HCT116 (cell line): Measurements from ENCODE around the gene BICD1. TPM values are rescaled to one million over a fixed set of nuclear protein-coding genes. Genes with fewer than 3 reads are reported as not detected.

Source experiments
- ATAC-seq: fragments of 200-7000 bp; cut with Tn5 transposase; 2 replicates; pipeline ENCODE4 v1.9.1; 2020; ENCODE audit warnings: mild to moderate bottlenecking, moderate library complexity
- BruUV-seq: library from RNA; stranded (reverse); fragments of 400-500 nt; replicated peaks from 2 replicates; lab custom pipeline; 2021; lab: Mats Ljungman, UMichigan
- CTCF ChIA-PET: fragments of 300-600 bp; sonication (Branson Sonifier 250); formaldehyde crosslinking; loops from one replicate; lab custom pipeline; 2021; ENCODE audit warnings: antibody characterized with exemption; lab: Charles Lee
- POLR2A ChIA-PET: fragments of 300-600, 350-600 bp; sonication (Branson Sonifier 250); formaldehyde crosslinking; loops from one replicate; lab custom pipeline; 2021; ENCODE audit warnings: antibody characterized with exemption; lab: Charles Lee
- RAD21 ChIA-PET, 2 experiments: fragments of 300-600 bp; sonication (Branson Sonifier 250); formaldehyde crosslinking; loops; one replicate each; lab custom pipeline; 2023; ENCODE audit warnings: low total read pairs in 2 of 2; ENCODE audit not compliant: uncharacterized antibody in 2 of 2, unreplicated experiment in 2 of 2, low non-redundant PET in 1 of 2; lab: Charles Lee
- DNase-seq: peaks from one replicate; pipeline ENCODE4 v3.0.0-alpha.2; 2010; ENCODE audit warnings: low read depth, low spot score
- H2AFZ ChIP-seq: fragments of 200-600 bp; shearing (Covaris generic), sonication (generic); 2 replicates; pipeline ENCODE4 v1.6.1; 2017; ENCODE audit warnings: low read depth, mixed run types, mixed read lengths, antibody characterized with exemption, low read length; ENCODE audit not compliant: poor library complexity, severe bottlenecking
- H3K27ac ChIP-seq: 2 replicates; pipeline ENCODE4 v1.5.1; 2012; ENCODE audit warnings: low read depth, low read length
- H3K27me3 ChIP-seq: fragments of 200-600 bp; sonication (generic); 2 replicates; pipeline ENCODE4 v1.6.1; 2016; ENCODE audit warnings: mixed run types, low read length, mixed read lengths; ENCODE audit not compliant: insufficient read depth
- H3K36me3 ChIP-seq, 2 experiments: fragments of 200-500 bp in 1 of 2; fragments of 200-600 bp in 1 of 2; sonication (Bioruptor generic) in 1 of 2; sonication (generic) in 1 of 2; 2 replicates each; pipeline versions ENCODE4 v1.5.1 to v1.6.1; 2014 to 2016; ENCODE audit warnings: low read length in 2 of 2, inconsistent platforms in 1 of 2, mixed read lengths in 1 of 2, mixed run types in 1 of 2; ENCODE audit not compliant: insufficient read depth in 2 of 2, control insufficient read depth in 1 of 2
- H3K4me1 ChIP-seq, 2 experiments: fragments of 200-600 bp in 1 of 2; sonication (generic) in 1 of 2; 2 replicates each; pipeline versions ENCODE4 v1.5.1 to v1.6.1; 2012 to 2017; ENCODE audit warnings: low read length in 2 of 2, inconsistent platforms in 1 of 2, mild to moderate bottlenecking in 1 of 2, mixed read lengths in 1 of 2, mixed run types in 1 of 2, moderate library complexity in 1 of 2; ENCODE audit not compliant: insufficient read depth in 2 of 2, control insufficient read depth in 1 of 2
- H3K4me2 ChIP-seq: fragments of 200-600 bp; sonication (generic); 2 replicates; pipeline ENCODE4 v1.6.1; 2017; ENCODE audit warnings: mixed run types, low read length, mixed read lengths
- H3K4me3 ChIP-seq, 2 experiments: fragments of 200-600 bp in 1 of 2; sonication (generic) in 1 of 2; replicated peaks in 1 of 2; 2 replicates each; pipeline ENCODE4 v1.5.1; 2011 to 2016; ENCODE audit warnings: low read length in 2 of 2, control low read depth in 1 of 2, low read depth in 1 of 2, mild to moderate bottlenecking in 1 of 2, mixed read lengths in 1 of 2, mixed run types in 1 of 2
- H3K79me2 ChIP-seq: fragments of 200-600 bp; sonication (generic); 2 replicates; pipeline ENCODE4 v1.6.1; 2017; ENCODE audit warnings: mild to moderate bottlenecking, mixed run types, low read length, moderate library complexity, mixed read lengths; ENCODE audit not compliant: insufficient read depth
- H3K9ac ChIP-seq: fragments of 200-600 bp; sonication (generic); 2 replicates; pipeline ENCODE4 v1.6.1; 2016; ENCODE audit warnings: low read length, mixed read lengths
- H3K9me2 ChIP-seq: fragments of 200-600 bp; sonication (generic), shearing (Covaris generic); 2 replicates; pipeline ENCODE4 v1.6.1; 2017; ENCODE audit warnings: mixed run types, mild to moderate bottlenecking, moderate library complexity; ENCODE audit not compliant: insufficient read depth
- H3K9me3 ChIP-seq, 2 experiments: fragments of 200-500 bp in 1 of 2; fragments of 200-600 bp in 1 of 2; sonication (Bioruptor generic) in 1 of 2; sonication (generic) in 1 of 2; 2 replicates each; pipeline ENCODE4 v1.6.1; 2014 to 2017; ENCODE audit warnings: low read length in 2 of 2, mixed read lengths in 2 of 2, inconsistent platforms in 1 of 2, low read depth in 1 of 2, mild to moderate bottlenecking in 1 of 2, mixed run types in 1 of 2, moderate library complexity in 1 of 2; ENCODE audit not compliant: control insufficient read depth in 1 of 2, insufficient read depth in 1 of 2
- H4K20me1 ChIP-seq: fragments of 200-600 bp; sonication (generic), shearing (Covaris generic); 2 replicates; pipeline ENCODE4 v1.6.1; 2017; ENCODE audit warnings: mixed run types, mild to moderate bottlenecking, moderate library complexity; ENCODE audit not compliant: insufficient read depth
- CEBPB ChIP-seq: IDR thresholded peaks from 2 replicates; pipeline ENCODE4 v1.6.1; 2012; ENCODE audit warnings: low read depth
- EGR1 ChIP-seq: IDR thresholded peaks from 2 replicates; pipeline ENCODE4 v1.6.1; 2012; ENCODE audit warnings: low read depth
- ELF1 ChIP-seq: IDR thresholded peaks from 2 replicates; pipeline ENCODE4 v1.6.1; 2012; ENCODE audit warnings: low read depth, borderline replicate concordance
- EZH2 ChIP-seq: fragments of 200-600 bp; sonication (generic); IDR thresholded peaks from 2 replicates; pipeline ENCODE4 v1.6.1; 2017; ENCODE audit warnings: antibody characterized with exemption, mixed run types
- FOSL1 ChIP-seq: IDR thresholded peaks from 2 replicates; pipeline ENCODE4 v1.6.1; 2012; ENCODE audit warnings: low read depth
- JUND ChIP-seq: IDR thresholded peaks from 2 replicates; pipeline ENCODE4 v1.6.1; 2012
- POLR2A ChIP-seq: IDR thresholded peaks from 2 replicates; pipeline ENCODE4 v1.7.0; 2011; ENCODE audit warnings: borderline replicate concordance; ENCODE audit not compliant: insufficient read depth, insufficient read length; ENCODE audit errors: extremely low read depth
- POLR2AphosphoS5 ChIP-seq: IDR thresholded peaks from 2 replicates; pipeline ENCODE4 v1.6.1; 2011; ENCODE audit warnings: mild to moderate bottlenecking, low read depth, low read length, moderate library complexity
- RAD21 ChIP-seq: IDR thresholded peaks from 2 replicates; pipeline ENCODE4 v1.6.1; 2012; ENCODE audit warnings: low read depth, mild to moderate bottlenecking
- SIN3A ChIP-seq: IDR thresholded peaks from 2 replicates; pipeline ENCODE4 v1.6.1; 2012; ENCODE audit warnings: low read depth
- SP1 ChIP-seq: IDR thresholded peaks from 2 replicates; pipeline ENCODE4 v1.6.1; 2012; ENCODE audit warnings: low read depth
- SRF ChIP-seq: IDR thresholded peaks from 2 replicates; pipeline ENCODE4 v1.6.1; 2012; ENCODE audit warnings: low read depth
- TCF7L2 ChIP-seq: IDR thresholded peaks from 2 replicates; pipeline ENCODE4 v1.7.0; 2011; ENCODE audit warnings: borderline replicate concordance, inconsistent platforms; ENCODE audit not compliant: insufficient read depth, insufficient read length; ENCODE audit errors: extremely low read depth
- YY1 ChIP-seq: IDR thresholded peaks from 2 replicates; pipeline ENCODE4 v1.6.1; 2011; ENCODE audit warnings: low read length, low read depth, moderate library complexity, mild to moderate bottlenecking; ENCODE audit not compliant: insufficient replicate concordance; ENCODE audit errors: extremely low read depth
- ZFX ChIP-seq: fragments of 450-650 bp; IDR thresholded peaks from 2 replicates; pipeline ENCODE4 v1.6.1; 2017
- ZNF274 ChIP-seq: fragments of 200-500 bp; sonication (Bioruptor generic); IDR thresholded peaks from 2 replicates; pipeline ENCODE4 v1.6.1; 2014; ENCODE audit warnings: mild to moderate bottlenecking, low read depth, low read length, inconsistent platforms
- intact Hi-C: fragments of 100-400 bp; cut with micrococcal nuclease; formaldehyde crosslinking; loops from 2 replicates; pipeline ENCODE4 v1.10.0; 2022
- total RNA-seq: library from RNA; stranded (reverse); gene quantifications from one replicate; pipeline ENCODE4 v1.2.1, GENCODE V29; 2021; ENCODE audit not compliant: unreplicated experiment
- TF ChIP-seq, protein P1 (sequence below): IDR thresholded peaks from 2 replicates; pipeline ENCODE4 v1.6.1; 2012; ENCODE audit warnings: low read depth
- TF ChIP-seq, protein P2 (sequence below): IDR thresholded peaks from 2 replicates; pipeline ENCODE4 v1.6.1; 2012
- TF ChIP-seq, protein P3 (sequence below), 3 experiments: fragments of 200-600 bp in 1 of 3; sonication (generic) in 1 of 3; IDR thresholded peaks in 2 of 3; conservative IDR thresholded peaks in 1 of 3; 2 replicates each; pipeline ENCODE4 v1.5.1; 2012 to 2017; ENCODE audit warnings: low read depth in 2 of 3, low read length in 2 of 3, antibody characterized with exemption in 1 of 3, borderline replicate concordance in 1 of 3, control low read depth in 1 of 3, mild to moderate bottlenecking in 1 of 3, mixed read lengths in 1 of 3, mixed run types in 1 of 3, moderate library complexity in 1 of 3; ENCODE audit not compliant: insufficient read depth in 1 of 3
- TF ChIP-seq, protein P4 (sequence below): IDR thresholded peaks from 2 replicates; pipeline ENCODE4 v1.6.1; 2011; ENCODE audit warnings: mild to moderate bottlenecking, low read length, moderate library complexity; ENCODE audit not compliant: insufficient replicate concordance; ENCODE audit errors: extremely low read depth

BICD1 gene
- total RNA-seq, 1 experiment from 2014 or later, result 32.5 TPM

DNA sequence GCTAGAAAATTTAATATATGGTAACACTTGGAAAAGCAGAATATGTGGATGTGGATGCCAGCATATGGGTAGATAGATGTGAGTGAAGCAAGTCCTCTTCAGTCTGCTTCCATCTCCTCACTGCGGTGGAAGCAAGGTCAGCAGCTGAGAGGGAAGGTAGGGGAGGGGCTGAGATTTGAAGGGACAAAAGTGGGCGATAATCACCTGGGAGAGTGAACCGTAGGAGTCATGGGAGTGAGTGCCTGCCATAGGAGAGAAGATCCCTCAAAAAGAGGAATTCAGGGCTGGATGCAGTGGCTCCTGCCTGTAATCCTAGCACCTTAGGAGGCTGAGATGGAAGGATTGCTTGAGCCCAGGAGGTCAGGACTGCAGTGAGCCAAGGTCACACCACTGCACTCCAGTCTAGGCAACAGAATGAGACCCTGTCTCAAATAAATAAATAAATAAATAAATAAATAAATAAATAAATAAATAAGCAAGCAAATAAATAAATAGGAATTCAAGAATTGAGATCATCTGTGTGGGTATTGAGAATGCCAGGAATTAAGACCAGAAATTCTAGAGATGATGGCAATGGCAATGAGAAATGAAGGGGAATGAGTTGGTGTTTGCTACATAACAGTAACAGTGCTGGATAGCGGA, 123.4 kb downstream of the BICD1 start:
- Histone ChIP-seq H3K4me1 (no peaks in the 10 kb centered on the region), H3K9me2 (no peaks in the 10 kb centered on the region), H3K4me3 (no peak overlapping the region), H3K79me2 (no peaks in the 10 kb centered on the region), H3K4me2 (no peak overlapping the region), H3K27me3 (no peaks in the 10 kb centered on the region), H3K9me3 (no peaks in the 10 kb centered on the region), H3K36me3 (no peaks in the 10 kb centered on the region), H3K9ac (no peak overlapping the region), H4K20me1 (no peaks in the 10 kb centered on the region), H2AFZ (no peak overlapping the region), H3K27ac (no peak overlapping the region)
- ChIA-PET CTCF (no interaction called here), RAD21 (no interaction called here), POLR2A (no interaction called here)
- ATAC-seq (no peak), DNase-seq (no peak)
- intact Hi-C loops, result no loop called here
- TF ChIP-seq CEBPB (no peak), TCF7L2 (no peak), SRF (no peak), FOSL1 (no peak), SP1 (no peak), ELF1 (no peak), EZH2 (no peak), POLR2A (no peak), JUND (no peak), EGR1 (no peak), SIN3A (no peak), YY1 (no peak), ZFX (no peak), POLR2AphosphoS5 (no peak), RAD21 (no peak), ZNF274 (no peak)
- TF ChIP-seq, protein P1, sequence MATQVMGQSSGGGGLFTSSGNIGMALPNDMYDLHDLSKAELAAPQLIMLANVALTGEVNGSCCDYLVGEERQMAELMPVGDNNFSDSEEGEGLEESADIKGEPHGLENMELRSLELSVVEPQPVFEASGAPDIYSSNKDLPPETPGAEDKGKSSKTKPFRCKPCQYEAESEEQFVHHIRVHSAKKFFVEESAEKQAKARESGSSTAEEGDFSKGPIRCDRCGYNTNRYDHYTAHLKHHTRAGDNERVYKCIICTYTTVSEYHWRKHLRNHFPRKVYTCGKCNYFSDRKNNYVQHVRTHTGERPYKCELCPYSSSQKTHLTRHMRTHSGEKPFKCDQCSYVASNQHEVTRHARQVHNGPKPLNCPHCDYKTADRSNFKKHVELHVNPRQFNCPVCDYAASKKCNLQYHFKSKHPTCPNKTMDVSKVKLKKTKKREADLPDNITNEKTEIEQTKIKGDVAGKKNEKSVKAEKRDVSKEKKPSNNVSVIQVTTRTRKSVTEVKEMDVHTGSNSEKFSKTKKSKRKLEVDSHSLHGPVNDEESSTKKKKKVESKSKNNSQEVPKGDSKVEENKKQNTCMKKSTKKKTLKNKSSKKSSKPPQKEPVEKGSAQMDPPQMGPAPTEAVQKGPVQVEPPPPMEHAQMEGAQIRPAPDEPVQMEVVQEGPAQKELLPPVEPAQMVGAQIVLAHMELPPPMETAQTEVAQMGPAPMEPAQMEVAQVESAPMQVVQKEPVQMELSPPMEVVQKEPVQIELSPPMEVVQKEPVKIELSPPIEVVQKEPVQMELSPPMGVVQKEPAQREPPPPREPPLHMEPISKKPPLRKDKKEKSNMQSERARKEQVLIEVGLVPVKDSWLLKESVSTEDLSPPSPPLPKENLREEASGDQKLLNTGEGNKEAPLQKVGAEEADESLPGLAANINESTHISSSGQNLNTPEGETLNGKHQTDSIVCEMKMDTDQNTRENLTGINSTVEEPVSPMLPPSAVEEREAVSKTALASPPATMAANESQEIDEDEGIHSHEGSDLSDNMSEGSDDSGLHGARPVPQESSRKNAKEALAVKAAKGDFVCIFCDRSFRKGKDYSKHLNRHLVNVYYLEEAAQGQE, result no peak
- TF ChIP-seq, protein P2, sequence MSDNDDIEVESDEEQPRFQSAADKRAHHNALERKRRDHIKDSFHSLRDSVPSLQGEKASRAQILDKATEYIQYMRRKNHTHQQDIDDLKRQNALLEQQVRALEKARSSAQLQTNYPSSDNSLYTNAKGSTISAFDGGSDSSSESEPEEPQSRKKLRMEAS, result no peak
- TF ChIP-seq, protein P3, sequence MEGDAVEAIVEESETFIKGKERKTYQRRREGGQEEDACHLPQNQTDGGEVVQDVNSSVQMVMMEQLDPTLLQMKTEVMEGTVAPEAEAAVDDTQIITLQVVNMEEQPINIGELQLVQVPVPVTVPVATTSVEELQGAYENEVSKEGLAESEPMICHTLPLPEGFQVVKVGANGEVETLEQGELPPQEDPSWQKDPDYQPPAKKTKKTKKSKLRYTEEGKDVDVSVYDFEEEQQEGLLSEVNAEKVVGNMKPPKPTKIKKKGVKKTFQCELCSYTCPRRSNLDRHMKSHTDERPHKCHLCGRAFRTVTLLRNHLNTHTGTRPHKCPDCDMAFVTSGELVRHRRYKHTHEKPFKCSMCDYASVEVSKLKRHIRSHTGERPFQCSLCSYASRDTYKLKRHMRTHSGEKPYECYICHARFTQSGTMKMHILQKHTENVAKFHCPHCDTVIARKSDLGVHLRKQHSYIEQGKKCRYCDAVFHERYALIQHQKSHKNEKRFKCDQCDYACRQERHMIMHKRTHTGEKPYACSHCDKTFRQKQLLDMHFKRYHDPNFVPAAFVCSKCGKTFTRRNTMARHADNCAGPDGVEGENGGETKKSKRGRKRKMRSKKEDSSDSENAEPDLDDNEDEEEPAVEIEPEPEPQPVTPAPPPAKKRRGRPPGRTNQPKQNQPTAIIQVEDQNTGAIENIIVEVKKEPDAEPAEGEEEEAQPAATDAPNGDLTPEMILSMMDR (IDR thresholded peaks at IDR 0.05 in 2 of 3, conservative IDR thresholded peaks at IDR 0.05 in 1 of 3; ENCODE audit: borderline replicate concordance in 1 of 3, insufficient read depth in 1 of 3, low read depth in 2 of 3, low read length in 2 of 3), result no peak
- TF ChIP-seq, protein P4, sequence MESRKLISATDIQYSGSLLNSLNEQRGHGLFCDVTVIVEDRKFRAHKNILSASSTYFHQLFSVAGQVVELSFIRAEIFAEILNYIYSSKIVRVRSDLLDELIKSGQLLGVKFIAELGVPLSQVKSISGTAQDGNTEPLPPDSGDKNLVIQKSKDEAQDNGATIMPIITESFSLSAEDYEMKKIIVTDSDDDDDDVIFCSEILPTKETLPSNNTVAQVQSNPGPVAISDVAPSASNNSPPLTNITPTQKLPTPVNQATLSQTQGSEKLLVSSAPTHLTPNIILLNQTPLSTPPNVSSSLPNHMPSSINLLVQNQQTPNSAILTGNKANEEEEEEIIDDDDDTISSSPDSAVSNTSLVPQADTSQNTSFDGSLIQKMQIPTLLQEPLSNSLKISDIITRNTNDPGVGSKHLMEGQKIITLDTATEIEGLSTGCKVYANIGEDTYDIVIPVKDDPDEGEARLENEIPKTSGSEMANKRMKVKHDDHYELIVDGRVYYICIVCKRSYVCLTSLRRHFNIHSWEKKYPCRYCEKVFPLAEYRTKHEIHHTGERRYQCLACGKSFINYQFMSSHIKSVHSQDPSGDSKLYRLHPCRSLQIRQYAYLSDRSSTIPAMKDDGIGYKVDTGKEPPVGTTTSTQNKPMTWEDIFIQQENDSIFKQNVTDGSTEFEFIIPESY, result no peak
- no TSS peak for BruUV-seq
